ENCODE data around the gene ELF4. TPM values are rescaled to one million over a fixed set of nuclear protein-coding genes. Genes with fewer than 3 reads are reported as not detected.

Gene ELF4
- total and polyA plus RNA-seq, 9 of the 15 experiments (the other 6 are each of a cell fraction or from before 2014, with no cell fraction given) = 5.9 to 55.8 (median 25.2) TPM

DNA sequence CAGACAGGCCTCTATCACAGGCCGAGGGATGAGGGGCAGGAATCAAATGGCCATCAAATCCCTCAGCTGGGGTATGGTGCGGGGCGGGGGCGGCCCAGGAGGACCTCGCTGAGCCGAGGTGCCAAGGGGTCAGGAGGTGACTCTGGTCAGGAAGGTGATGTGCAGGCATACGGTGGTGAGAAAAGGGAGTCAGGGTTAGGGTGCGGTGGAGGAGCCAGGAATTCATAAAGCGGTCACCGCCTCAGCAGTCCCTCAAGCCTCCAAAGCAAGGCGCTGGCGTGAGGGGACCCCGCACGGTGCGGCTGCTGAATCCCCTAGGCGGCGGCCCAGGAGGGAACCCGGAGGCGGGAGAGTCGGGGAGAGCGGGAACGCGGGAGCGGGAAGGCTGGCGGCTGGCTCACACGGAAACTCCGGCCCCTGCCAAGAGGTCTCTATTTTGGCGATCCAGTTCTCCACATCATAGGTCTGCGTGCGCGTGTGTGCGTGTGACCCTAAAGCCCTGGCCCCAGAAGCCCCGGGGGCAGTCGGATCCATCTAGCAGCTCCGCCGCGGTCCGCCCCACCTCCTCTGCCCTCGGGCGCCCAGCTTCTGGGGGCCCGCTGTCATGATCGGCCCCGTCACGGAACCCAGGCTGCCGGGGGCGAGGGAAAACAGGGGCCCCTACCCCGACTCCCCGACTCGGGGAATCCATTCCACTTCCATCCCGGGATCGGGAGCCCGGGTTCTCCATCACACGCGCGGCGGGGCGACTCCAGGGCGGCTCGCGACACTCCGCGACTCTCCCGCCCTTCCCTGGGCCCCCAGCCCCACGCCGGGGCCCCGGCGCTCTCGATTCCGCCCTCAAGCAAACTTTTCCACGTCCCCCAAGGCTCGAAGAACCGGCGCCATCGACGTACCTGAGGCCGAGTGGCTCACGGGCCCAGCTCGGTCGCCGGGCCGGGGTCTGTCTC lies 593 bp downstream of the ELF4 start (continued):
- TF ChIP-seq, protein P1, sequence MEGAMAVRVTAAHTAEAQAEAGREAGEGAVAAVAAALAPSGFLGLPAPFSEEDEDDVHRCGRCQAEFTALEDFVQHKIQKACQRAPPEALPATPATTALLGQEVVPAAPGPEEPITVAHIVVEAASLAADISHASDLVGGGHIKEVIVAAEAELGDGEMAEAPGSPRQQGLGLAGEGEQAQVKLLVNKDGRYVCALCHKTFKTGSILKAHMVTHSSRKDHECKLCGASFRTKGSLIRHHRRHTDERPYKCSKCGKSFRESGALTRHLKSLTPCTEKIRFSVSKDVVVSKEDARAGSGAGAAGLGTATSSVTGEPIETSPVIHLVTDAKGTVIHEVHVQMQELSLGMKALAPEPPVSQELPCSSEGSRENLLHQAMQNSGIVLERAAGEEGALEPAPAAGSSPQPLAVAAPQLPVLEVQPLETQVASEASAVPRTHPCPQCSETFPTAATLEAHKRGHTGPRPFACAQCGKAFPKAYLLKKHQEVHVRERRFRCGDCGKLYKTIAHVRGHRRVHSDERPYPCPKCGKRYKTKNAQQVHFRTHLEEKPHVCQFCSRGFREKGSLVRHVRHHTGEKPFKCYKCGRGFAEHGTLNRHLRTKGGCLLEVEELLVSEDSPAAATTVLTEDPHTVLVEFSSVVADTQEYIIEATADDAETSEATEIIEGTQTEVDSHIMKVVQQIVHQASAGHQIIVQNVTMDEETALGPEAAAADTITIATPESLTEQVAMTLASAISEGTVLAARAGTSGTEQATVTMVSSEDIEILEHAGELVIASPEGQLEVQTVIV (CRISPR knock-in tag; IDR thresholded peaks at IDR 0.05; ENCODE audit: borderline replicate concordance) = no peak
- TF ChIP-seq EWSR1 (IDR thresholded peaks at IDR 0.05; ENCODE audit: borderline replicate concordance, low read depth, partially characterized antibody) (no peak), CEBPB (tag; IDR thresholded peaks at IDR 0.05) (no peak), ARID2 (IDR thresholded peaks at IDR 0.05) (no peak), TEAD4 (IDR thresholded peaks at IDR 0.05; ENCODE audit: low read length) (no peak; the same call in 1 of the 2 replicates), TEAD4 (CRISPR knock-in tag; IDR thresholded peaks at IDR 0.05; ENCODE audit: borderline replicate concordance) (no peak), SUPT5H (IDR thresholded peaks at IDR 0.05) (peak; percentile 26; the same call in 1 of the 2 replicates), ZNF589 (CRISPR knock-in tag; IDR thresholded peaks at IDR 0.05; ENCODE audit: low read depth) (no peak), PCBP1 (IDR thresholded peaks at IDR 0.05; ENCODE audit: low read depth, low read length, poor library complexity, severe bottlenecking) (peak; percentile 41), PML (IDR thresholded peaks at IDR 0.05; ENCODE audit: low read length) (no peak; the same call in 1 of the 2 replicates), NR2C1 (IDR thresholded peaks at IDR 0.05) (no peak), NR2C1 (tag; IDR thresholded peaks at IDR 0.05) (no peak)
- TF ChIP-seq, protein P2, sequence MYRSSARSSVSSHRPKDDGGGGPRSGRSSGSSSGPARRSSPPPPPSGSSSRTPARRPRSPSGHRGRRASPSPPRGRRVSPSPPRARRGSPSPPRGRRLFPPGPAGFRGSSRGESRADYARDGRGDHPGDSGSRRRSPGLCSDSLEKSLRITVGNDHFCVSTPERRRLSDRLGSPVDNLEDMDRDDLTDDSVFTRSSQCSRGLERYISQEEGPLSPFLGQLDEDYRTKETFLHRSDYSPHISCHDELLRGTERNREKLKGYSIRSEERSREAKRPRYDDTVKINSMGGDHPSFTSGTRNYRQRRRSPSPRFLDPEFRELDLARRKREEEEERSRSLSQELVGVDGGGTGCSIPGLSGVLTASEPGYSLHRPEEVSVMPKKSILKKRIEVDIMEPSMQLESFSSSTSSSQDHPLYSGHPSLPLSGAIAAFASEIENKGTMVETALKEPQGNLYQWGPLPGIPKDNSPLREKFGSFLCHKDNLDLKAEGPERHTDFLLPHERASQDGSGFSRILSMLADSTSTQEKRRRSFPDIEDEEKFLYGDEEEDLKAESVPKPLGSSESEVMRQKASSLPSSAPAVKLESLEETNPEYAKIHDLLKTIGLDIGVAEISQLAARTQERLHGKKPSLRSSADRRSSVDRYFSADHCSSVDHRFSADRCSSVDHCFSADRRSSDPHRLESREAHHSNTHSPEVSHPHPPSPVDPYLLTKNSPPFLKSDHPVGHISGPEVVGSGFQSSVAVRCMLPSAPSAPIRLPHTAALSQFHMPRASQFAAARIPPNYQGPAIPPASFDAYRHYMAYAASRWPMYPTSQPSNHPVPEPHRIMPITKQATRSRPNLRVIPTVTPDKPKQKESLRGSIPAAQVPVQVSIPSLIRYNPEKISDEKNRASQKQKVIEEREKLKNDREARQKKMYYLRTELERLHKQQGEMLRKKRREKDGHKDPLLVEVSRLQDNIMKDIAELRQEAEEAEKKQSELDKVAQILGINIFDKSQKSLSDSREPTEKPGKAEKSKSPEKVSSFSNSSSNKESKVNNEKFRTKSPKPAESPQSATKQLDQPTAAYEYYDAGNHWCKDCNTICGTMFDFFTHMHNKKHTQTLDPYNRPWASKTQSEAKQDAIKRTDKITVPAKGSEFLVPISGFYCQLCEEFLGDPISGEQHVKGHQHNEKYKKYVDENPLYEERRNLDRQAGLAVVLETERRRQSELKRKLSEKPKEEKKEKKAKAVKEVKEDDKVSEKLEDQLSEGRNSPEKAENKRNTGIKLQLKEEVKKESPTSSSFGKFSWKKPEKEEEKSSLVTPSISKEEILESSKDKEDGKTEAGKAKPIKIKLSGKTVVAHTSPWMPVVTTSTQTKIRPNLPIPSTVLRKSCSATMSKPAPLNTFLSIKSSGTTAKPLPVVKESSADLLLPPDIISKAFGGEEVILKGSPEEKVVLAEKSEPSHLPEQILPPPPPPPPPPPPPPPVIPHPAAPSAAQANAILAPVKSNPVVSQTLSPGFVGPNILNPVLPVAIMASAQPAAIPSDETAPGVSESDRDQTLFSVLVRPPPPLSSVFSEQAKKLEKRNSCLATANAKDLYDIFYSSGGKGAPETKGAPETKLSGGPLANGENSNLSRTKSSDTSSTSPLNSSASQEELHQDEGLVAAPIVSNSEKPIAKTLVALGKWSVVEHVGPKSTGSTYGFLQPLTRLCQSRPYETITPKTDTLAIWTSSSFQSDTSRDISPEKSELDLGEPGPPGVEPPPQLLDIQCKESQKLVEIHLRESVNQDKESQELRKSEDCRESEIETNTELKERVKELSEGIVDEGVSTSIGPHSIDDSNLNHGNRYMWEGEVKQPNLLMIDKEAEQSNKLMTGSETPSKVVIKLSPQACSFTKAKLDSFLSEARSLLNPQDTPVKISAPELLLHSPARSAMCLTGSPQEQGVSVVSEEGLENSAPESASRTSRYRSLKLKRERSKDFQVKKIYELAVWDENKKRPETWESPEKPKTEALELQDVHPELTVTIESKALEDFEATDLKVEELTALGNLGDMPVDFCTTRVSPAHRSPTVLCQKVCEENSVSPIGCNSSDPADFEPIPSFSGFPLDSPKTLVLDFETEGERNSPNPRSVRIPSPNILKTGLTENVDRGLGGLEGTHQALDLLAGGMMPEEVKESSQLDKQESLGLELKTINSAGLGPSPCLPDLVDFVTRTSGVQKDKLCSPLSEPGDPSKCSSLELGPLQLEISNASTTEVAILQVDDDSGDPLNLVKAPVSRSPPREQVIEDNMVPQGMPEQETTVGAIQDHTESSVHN (IDR thresholded peaks at IDR 0.05; ENCODE audit: borderline replicate concordance in 1 of 2, low read depth in 1 of 2) = no peak
- TF ChIP-seq, protein P3, sequence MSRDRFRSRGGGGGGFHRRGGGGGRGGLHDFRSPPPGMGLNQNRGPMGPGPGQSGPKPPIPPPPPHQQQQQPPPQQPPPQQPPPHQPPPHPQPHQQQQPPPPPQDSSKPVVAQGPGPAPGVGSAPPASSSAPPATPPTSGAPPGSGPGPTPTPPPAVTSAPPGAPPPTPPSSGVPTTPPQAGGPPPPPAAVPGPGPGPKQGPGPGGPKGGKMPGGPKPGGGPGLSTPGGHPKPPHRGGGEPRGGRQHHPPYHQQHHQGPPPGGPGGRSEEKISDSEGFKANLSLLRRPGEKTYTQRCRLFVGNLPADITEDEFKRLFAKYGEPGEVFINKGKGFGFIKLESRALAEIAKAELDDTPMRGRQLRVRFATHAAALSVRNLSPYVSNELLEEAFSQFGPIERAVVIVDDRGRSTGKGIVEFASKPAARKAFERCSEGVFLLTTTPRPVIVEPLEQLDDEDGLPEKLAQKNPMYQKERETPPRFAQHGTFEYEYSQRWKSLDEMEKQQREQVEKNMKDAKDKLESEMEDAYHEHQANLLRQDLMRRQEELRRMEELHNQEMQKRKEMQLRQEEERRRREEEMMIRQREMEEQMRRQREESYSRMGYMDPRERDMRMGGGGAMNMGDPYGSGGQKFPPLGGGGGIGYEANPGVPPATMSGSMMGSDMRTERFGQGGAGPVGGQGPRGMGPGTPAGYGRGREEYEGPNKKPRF (IDR thresholded peaks at IDR 0.05; ENCODE audit: low read depth, low read length) = no peak

All from K562 (cell line).